Epithelial cell of proximal tubule (primary cell): ENCODE measurements around the gene ZNF44. TPM values are rescaled to one million over a fixed set of nuclear protein-coding genes. Genes with fewer than 3 reads are reported as not detected.

Experiments
- DNase-seq: peaks from one replicate; pipeline ENCODE4 v3.0.0-alpha.2; 2011; ENCODE audit warnings: low read depth
- H3K4me3 ChIP-seq: 2 replicates; pipeline ENCODE4 v1.5.1; 2011; ENCODE audit warnings: low read depth, mild to moderate bottlenecking, low read length
- total RNA-seq: library from RNA; depleted of rRNA; stranded (reverse); fragments of >200 nt; gene quantifications from 2 replicates; pipeline ENCODE4 v1.2.3, GENCODE V29; 2015
- TF ChIP-seq, protein P1 (sequence below): conservative IDR thresholded peaks from 2 replicates; pipeline ENCODE4 v1.5.1; 2012; ENCODE audit warnings: low read depth, mild to moderate bottlenecking, low read length

Gene ZNF44
- total RNA-seq, 1 donor from 2014 or later: 8.2 TPM

DNA sequence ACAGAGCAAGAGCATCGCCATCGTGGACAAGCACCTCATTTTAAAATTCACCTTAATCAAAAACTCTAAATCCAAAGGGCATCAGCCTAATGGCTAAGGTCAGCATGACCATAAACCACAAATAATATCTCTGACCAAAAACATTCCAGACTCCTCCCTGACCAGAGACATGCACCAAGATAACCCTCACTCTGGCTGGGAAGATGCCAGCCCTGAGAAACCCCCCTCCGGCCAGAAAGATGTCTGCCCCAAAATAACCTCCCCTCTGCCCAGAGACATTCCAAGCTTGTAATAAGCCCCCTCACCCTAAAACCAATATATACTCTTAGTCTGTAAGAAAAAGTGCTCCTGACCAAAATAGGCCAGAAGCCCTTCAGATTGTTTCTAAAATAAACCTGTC, 61.7 kb downstream of the ZNF44 start:
- TF ChIP-seq, protein P1, sequence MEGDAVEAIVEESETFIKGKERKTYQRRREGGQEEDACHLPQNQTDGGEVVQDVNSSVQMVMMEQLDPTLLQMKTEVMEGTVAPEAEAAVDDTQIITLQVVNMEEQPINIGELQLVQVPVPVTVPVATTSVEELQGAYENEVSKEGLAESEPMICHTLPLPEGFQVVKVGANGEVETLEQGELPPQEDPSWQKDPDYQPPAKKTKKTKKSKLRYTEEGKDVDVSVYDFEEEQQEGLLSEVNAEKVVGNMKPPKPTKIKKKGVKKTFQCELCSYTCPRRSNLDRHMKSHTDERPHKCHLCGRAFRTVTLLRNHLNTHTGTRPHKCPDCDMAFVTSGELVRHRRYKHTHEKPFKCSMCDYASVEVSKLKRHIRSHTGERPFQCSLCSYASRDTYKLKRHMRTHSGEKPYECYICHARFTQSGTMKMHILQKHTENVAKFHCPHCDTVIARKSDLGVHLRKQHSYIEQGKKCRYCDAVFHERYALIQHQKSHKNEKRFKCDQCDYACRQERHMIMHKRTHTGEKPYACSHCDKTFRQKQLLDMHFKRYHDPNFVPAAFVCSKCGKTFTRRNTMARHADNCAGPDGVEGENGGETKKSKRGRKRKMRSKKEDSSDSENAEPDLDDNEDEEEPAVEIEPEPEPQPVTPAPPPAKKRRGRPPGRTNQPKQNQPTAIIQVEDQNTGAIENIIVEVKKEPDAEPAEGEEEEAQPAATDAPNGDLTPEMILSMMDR: no peak
- H3K4me3 ChIP-seq: no peak overlapping the region
- DNase-seq: no peak

DNA sequence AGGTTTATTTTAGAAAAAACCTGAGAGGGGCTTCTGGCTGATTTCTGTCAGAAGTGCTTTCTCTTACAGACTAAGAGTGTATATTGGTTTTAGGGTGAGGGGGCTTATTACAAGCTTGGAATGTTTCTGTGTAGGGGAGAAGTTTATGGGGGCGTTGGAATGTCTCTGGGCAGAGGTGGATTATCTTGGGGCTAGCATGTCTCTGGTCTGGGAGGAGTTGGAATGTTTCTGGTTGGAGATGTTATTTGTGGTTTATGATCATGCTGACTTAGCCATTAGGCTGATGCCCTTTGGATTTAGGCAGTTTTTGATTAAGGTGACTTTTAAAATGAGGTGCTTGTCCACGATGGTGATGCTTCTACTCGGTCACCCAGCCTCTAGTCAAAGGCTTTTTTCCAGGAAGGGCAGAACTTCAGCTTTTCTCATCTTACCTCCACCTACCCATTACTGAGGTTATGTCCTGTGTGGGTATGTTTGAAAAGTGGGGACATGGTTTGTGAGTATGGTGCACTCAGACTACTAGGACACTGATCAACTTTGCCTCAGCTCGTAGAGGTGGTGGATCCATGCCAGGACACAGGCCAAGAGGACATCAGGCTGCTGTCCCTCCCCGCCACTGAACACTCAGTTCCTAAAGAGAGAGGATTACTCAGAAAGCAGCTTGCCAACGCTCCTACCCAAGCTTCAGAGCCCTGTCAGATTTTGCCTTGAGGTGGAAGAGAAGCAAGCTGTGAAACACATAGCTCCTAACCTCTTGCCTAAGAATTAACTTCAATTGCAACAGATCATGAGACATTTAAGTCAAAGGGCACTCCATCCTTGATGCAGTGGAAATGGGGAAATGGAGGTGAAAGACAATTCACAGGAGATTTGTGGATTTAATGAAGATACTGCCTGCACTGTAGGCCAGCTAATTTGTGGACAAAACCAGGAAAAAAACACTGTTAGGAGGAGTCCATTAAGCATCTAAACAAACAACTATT, 63.6 kb downstream of the ZNF44 start:
- TF ChIP-seq, protein P1: no peak
- no peak for DNase-seq
- no peak overlapping the region for H3K4me3 ChIP-seq

DNA sequence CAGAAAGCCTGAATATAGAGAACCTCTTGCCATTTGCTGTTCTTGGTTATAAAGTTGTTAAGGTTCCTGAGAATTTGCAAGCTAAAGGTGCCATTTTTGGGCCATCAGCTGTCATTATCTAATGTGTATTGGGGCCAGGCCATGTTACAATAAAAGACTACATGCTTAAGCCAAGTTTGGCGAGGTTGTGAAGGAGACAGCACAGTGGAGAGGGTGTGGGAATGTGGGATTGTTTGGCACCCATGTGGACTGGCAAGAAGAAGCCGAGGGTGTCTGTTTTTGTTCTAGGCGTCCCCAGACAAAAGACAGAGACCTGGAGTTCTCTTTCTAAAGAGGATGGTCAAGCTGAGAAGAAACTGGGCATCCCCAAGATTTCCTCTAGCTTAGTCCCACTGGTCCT, 64.7 kb downstream of the ZNF44 start:
- no peak for DNase-seq
- no peak overlapping the region for H3K4me3 ChIP-seq
- TF ChIP-seq, protein P1: no peak

DNA sequence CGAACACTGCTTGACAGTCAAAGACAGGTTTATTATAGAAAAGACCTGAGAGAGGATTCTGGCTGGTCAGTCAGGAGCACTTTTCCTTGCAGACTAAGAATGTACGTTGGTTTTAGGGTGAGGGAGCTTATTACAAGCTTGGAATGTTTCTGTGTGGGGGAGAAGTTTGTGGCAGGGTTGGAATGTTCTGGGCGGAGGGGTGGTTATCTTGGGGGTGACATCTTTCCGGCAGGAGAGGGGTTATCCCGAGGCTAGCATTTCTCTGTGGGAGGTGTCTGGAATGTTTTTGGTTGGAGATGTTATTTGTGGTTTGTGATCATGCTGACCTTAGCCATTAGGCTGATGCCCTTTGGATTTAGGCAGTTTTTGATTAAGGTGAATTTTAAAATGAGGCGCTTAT, 70.0 kb downstream of the ZNF44 start:
- TF ChIP-seq, protein P1: no peak
- no peak overlapping the region for H3K4me3 ChIP-seq
- no peak for DNase-seq

DNA sequence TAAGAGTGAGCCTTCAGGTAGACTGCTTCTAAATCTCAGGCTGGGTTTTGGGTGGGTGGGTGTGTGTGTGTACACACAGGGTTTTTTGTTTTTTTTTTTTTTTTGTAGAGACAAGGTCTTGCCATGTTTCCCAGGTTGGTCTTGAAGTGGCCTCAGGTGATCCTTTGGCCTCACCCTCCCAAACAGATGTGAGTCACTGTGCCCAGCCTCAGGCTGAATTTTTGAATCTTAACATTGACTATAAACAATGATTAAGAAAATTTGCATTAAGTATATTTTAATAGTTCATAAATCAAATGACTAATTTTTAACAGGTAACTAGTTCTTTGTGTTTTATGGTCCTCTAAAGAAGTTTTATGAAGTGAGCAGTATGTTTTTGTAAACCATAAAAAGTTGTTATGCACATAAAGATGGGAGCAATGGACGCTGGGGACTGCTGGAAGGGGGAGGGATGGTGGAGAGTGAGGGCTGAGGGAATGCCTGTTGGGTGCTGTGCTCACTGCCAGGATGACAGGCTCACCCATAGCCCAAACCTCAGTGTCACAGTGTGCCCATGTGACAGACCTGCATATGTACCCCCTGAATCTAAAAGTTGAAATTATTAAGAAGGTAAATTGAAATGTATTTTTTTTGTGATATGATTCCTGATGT, 71.6 kb downstream of the ZNF44 start:
- no peak overlapping the region for H3K4me3 ChIP-seq
- TF ChIP-seq, protein P1: no peak
- DNase-seq: no peak

Other genes with a start within 250 kb of the ZNF44 start
- 0.72 TPM in 1 of 2 replicates, not detected in the other for gene ZNF878, start 241.9 kb downstream of the ZNF44 start, total RNA-seq
- gene ZNF844, start 230.2 kb downstream of the ZNF44 start, total RNA-seq: 0.86 and 0.94 TPM in 2 replicates
- 2.2 and 2.3 TPM in 2 replicates for gene ZNF20, start 154.5 kb downstream of the ZNF44 start, total RNA-seq
- 3.1 and 4.6 TPM in 2 replicates for gene ZNF625, start 138.1 kb downstream of the ZNF44 start, total RNA-seq
- gene ZNF136, start 131.8 kb downstream of the ZNF44 start, total RNA-seq: 1.4 and 1.8 TPM in 2 replicates
- gene ZNF563, start 38.8 kb upstream of the ZNF44 start, total RNA-seq: 2.8 and 9.7 TPM in 2 replicates
- 0.17 and 0.36 TPM in 2 replicates for gene ZNF442, start 70.8 kb upstream of the ZNF44 start, total RNA-seq
- gene ZNF799, start 106.4 kb upstream of the ZNF44 start, total RNA-seq: 3.0 TPM in 2 replicates
- 4.3 and 7.3 TPM in 2 replicates for gene ZNF443, start 146.1 kb upstream of the ZNF44 start, total RNA-seq
- gene ZNF709, start 189.9 kb upstream of the ZNF44 start, total RNA-seq: 1.2 and 1.9 TPM in 2 replicates